PFSK-1 (cell line): Measurements from ENCODE around the gene MCOLN2. TPM values are rescaled to one million over a fixed set of nuclear protein-coding genes. Genes with fewer than 3 reads are reported as not detected.

Source experiments
- FOXP2 ChIP-seq: optimal IDR thresholded peaks from 2 replicates; pipeline ENCODE3; 2011; ENCODE audit warnings: borderline replicate concordance, control low read depth, inconsistent platforms; ENCODE audit not compliant: insufficient read depth; ENCODE audit errors: extremely low read length, extremely low read depth
- POLR2AphosphoS5 ChIP-seq: IDR thresholded peaks from 2 replicates; pipeline ENCODE4 v1.6.1; 2012; ENCODE audit warnings: low read depth, mild to moderate bottlenecking, control low read depth, low read length, moderate library complexity
- REST ChIP-seq, 2 experiments: IDR thresholded peaks; 2 replicates each; pipeline versions ENCODE4 v1.6.1 to v1.8.0; 2011 to 2012; ENCODE audit warnings: low read depth in 2 of 2, low read length in 2 of 2, control low read depth in 1 of 2, inconsistent platforms in 1 of 2, mild to moderate bottlenecking in 1 of 2, moderate library complexity in 1 of 2; ENCODE audit not compliant: insufficient read depth in 1 of 2
- SIN3A ChIP-seq: IDR thresholded peaks from 2 replicates; pipeline ENCODE4 v1.6.1; 2012; ENCODE audit warnings: mild to moderate bottlenecking, low read length, moderate library complexity, borderline replicate concordance; ENCODE audit not compliant: insufficient read depth
- TAF1 ChIP-seq: IDR thresholded peaks from 2 replicates; pipeline ENCODE4 v1.6.1; 2012; ENCODE audit warnings: low read length, control low read depth, borderline replicate concordance; ENCODE audit not compliant: insufficient read depth
- polyA plus RNA-seq: library from polyadenylated mRNA; unstranded; fragments of >200 nt; gene quantifications from one replicate; pipeline ENCODE4 v1.2.1, GENCODE V29; 2012; ENCODE audit warnings: low read depth, missing spikeins; ENCODE audit not compliant: insufficient read length

Gene MCOLN2
- not detected for polyA plus RNA-seq

- TF ChIP-seq POLR2AphosphoS5 (no peak), REST (IDR thresholded peaks at IDR 0.05; ENCODE audit: insufficient read depth in 1 of 2, low read depth in 2 of 2, low read length in 2 of 2) (no peak)
Observed at GRCh38 chr1:84996846-84997666, at the start of gene MCOLN2. Gene MCOLN2 (minus strand): TSS chr1:84997113. CDS start chr1:84996872, 241 bp downstream.

GRCh38 chr1:85042413-85042812 lies 45.5 kb upstream of the MCOLN2 start:
- TF ChIP-seq SIN3A (no peak), REST (IDR thresholded peaks at IDR 0.05; ENCODE audit: insufficient read depth in 1 of 2, low read depth in 2 of 2, low read length in 2 of 2) (no peak), FOXP2 (no peak), TAF1 (no peak), POLR2AphosphoS5 (no peak)

- TF ChIP-seq SIN3A, result no peak
- no peak for TF ChIP-seq REST (IDR thresholded peaks at IDR 0.05; ENCODE audit: insufficient read depth in 1 of 2, low read depth in 2 of 2, low read length in 2 of 2)
- TF ChIP-seq TAF1, result no peak
- no peak for TF ChIP-seq POLR2AphosphoS5
- TF ChIP-seq FOXP2, result no peak
Observed at GRCh38 chr1:85041793-85042192, 44.9 kb upstream of the MCOLN2 start.

GRCh38 chr1:85033221-85033620 lies 36.3 kb upstream of the MCOLN2 start:
- TF ChIP-seq SIN3A, result no peak
- TF ChIP-seq REST (IDR thresholded peaks at IDR 0.05; ENCODE audit: insufficient read depth in 1 of 2, low read depth in 2 of 2, low read length in 2 of 2), result no peak

GRCh38 chr1:85030536-85030935 lies 33.6 kb upstream of the MCOLN2 start:
- TF ChIP-seq POLR2AphosphoS5, result no peak
- TF ChIP-seq SIN3A, result no peak
- no peak for TF ChIP-seq FOXP2
- no peak for TF ChIP-seq TAF1
- no peak for TF ChIP-seq REST (IDR thresholded peaks at IDR 0.05; ENCODE audit: insufficient read depth in 1 of 2, low read depth in 2 of 2, low read length in 2 of 2)
